GM12892 (cell line): ENCODE results near the gene YY2.

Experiments used
- DNase-seq: peaks from one replicate; pipeline ENCODE4 v3.0.0; 2011; ENCODE audit not compliant: insufficient read length
- FAIRE-seq: peaks from 2 replicates; lab custom pipeline; 2011; peaks lifted over from hg19 to GRCh38; lab: Jason Lieb, UNC
- POLR2A ChIP-seq: IDR thresholded peaks from 2 replicates; pipeline ENCODE4 v1.6.1; 2011; ENCODE audit warnings: low read depth, low read length, control low read depth
- POLR2AphosphoS5 ChIP-seq: IDR thresholded peaks from 2 replicates; pipeline ENCODE4 v1.6.1; 2011; ENCODE audit warnings: low read depth, low read length, control low read depth
- TAF1 ChIP-seq: IDR thresholded peaks from 2 replicates; pipeline ENCODE4 v1.6.1; 2011; ENCODE audit warnings: low read depth, mild to moderate bottlenecking, control low read depth, low read length, borderline replicate concordance

YY2 gene

DNA sequence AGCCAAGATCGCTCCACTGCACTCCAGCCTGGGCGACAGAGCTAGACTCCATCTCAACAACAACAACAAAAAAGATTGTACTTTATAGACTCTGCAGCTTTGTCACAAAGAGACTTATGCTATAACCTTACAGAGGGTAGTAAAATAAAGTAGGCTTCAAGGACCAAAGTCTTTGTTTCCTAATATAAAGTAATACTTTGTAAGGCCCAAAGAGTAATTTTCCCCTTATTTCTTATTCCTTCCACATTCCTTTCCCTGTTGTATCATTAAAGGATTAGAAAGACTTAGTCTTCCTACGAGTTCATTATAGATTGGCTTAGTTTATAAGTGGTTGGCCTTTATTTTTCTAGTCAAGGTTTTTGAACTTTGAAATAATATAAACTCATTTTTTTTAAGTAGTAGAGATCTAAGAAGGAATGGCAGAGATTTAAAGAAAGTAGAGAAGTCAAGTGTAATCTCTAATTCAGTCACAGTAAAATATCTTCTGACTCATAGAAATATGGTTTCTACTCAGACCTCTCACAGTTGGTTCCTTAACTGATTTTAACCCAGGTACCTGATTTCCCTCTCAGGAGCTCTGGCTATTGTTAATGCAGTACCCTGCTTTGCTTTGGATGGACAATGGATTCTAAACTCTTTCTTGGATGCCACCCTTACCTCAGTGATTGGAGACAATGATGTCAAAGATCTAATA is 26.2 kb downstream of the YY2 start:
- DNase-seq: no peak
- no peak for FAIRE-seq

DNA sequence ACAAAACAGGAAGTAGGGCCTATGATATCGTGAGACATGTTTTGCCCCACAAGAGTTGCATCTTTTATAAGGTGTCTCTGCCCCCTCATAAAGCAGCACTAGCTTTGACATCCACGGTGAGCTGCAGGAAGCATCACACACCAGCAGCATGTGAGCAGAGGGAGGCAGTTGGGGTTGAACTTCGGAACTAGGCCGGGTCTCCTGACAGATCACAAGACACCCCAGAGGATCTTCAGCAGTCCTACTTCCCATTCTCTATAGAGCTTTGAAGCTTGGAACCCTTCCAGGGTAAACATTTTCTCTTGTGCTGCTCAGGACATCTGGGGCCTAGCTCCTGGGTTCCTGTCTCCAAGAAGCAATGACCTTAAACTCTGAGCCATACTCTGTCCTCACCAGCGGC is 27.5 kb downstream of the YY2 start:
- FAIRE-seq (no peak), DNase-seq (no peak)
- TF ChIP-seq POLR2A: no peak
- TF ChIP-seq TAF1: no peak
- TF ChIP-seq POLR2AphosphoS5: no peak

More for the DNA sequence above, 26.2 kb downstream of the YY2 start:
- no peak for TF ChIP-seq TAF1

DNA sequence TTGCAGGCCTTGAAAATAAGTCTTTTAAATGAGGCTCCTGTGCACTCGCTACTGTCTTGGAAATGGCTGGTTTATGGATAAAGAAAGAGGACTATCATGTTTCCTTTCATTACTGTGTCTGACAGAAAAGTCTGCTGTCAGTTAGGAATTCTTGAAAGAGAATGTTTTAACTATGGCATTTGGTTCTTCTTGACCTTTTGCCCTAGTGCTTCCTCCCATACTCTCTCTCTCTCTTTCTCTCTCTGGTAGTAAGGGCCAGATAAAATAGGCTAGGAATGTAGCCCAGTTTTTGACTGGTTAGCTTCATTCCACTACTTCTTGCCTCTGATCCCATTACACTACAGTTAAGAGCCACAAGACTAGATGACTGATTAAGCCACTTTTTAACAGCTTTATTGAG is 29.8 kb downstream of the YY2 start:
- no peak for TF ChIP-seq POLR2AphosphoS5
- DNase-seq (no peak), FAIRE-seq (no peak)

DNA sequence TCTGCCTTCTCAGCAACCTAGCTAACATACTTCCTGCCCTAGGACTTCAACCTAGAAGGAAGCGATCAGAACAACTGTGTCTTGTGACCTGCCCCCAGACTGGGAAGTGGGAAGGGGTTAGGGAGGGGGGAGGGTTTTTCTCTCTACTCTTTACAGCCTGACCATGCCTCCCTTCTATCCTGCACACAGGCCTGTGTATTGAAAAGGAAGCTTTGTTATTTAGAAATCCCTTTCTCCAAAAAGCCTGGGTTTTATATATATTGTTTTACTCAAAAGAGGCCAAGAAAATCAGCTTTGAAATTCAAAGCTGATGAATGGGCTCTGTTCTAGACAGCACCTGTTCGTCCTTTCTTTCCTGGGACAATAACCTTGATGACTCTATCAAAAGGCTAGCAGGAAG is 49.5 kb downstream of the YY2 start:
- no peak for FAIRE-seq
- no peak for DNase-seq
- TF ChIP-seq POLR2A: no peak
- no peak for TF ChIP-seq POLR2AphosphoS5
- no peak for TF ChIP-seq TAF1

DNA sequence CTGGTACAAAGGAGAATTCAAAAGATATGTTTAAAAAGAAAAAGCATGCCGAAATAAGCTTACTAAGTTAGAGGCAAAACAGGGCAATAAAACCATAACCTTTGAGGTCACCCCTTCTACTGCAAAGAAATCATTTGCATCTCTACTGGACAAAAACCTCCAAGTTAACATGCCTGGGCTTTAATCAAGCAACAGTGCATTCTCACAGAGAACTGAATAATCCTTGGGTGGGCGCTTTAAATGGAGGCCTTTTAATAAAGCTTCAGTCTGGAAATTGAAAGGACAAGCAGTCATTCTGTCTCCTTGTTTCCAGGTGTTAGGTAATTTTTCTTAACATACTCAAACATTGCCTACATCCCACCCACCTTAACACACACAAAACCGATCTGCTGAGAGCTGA is 50.2 kb downstream of the YY2 start:
- no peak for FAIRE-seq
- DNase-seq: no peak
- no peak for TF ChIP-seq POLR2A
- no peak for TF ChIP-seq TAF1
- no peak for TF ChIP-seq POLR2AphosphoS5

DNA sequence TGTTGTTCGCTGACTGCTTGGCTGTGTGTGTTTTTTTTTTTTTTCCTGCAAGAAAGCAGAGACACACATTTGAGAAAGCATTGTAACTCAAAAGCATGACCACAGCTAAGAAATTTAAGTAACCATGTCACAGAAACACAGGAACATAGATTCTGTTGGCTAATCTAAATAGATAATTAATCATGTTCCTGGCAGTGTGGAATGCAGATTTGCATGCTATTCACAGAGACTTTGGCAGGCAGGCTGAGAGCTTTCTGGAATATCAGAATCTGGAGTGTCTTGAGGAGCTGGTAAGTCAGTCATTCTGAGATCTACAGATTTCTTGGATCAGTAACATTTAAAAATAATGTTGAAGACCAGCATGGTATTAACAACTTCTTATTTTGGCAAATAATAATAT is 51.5 kb downstream of the YY2 start:
- TF ChIP-seq TAF1: no peak
- TF ChIP-seq POLR2AphosphoS5: no peak
- no peak for TF ChIP-seq POLR2A
- DNase-seq (no peak), FAIRE-seq (no peak)
